ENCODE measurements around the gene MAPRE3.

MAPRE3 gene

GRCh38 chr2:27001950-27002349, 31.5 kb downstream of the MAPRE3 start:
- no peak for TF ChIP-seq CTCF (IDR thresholded peaks at IDR 0.05; ENCODE audit: control insufficient read depth, insufficient read depth, low read depth, low read length, missing control alignments)
- no peak overlapping the region for H3K4me3 ChIP-seq (ENCODE audit: control insufficient read depth, low read depth, low read length)
- DNase-seq (ENCODE audit: low read depth), result no peak

DNA sequence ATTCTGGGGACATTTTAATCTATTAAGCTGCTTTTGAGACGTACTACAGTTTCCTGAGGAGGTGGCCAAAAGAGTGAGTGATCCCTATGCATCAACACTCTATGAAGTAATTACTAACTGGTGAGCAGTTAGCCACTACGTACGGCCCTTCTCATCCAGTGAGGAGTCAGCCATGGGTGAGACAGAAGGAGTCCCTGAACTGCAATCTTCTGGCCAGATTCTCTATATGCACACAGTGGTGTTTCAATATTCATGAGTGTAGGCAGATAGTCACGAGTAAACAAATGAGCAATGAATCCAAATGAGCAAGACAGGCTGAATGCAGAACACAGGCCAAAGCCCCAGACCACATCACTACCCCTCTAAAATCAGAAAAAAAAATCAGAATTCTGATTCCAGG, 32.6 kb downstream of the MAPRE3 start:
- DNase-seq (ENCODE audit: low read depth), result no peak
- no peak for TF ChIP-seq CTCF (IDR thresholded peaks at IDR 0.05; ENCODE audit: control insufficient read depth, insufficient read depth, low read depth, low read length, missing control alignments)
- no peak overlapping the region for H3K4me3 ChIP-seq (ENCODE audit: control insufficient read depth, low read depth, low read length)

DNA sequence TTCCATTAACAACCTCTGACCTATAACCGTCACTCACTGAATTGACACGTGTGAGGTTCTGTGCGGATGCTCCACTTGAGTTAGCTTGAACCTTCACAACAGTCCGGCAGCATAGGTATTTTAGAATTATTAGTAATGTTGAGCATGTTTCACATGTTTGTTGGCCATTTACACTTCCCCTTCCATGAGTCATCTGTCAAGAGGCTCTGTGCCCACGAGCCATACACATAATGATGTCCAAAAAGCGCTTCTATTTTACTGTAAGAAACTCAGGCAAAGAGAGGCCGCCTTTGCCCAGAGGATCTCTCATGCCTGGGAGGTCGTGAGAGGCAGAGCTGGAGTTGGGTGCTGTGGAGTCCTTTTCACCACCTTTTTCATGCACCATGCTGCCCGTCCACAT, 33.4 kb downstream of the MAPRE3 start:
- no peak for TF ChIP-seq CTCF (IDR thresholded peaks at IDR 0.05; ENCODE audit: control insufficient read depth, insufficient read depth, low read depth, low read length, missing control alignments)
- no peak for DNase-seq (ENCODE audit: low read depth)
- no peak overlapping the region for H3K4me3 ChIP-seq (ENCODE audit: control insufficient read depth, low read depth, low read length)

- no peak overlapping the region for H3K4me3 ChIP-seq (ENCODE audit: control insufficient read depth, low read depth, low read length)
- no peak for DNase-seq (ENCODE audit: low read depth)
- no peak for TF ChIP-seq CTCF (IDR thresholded peaks at IDR 0.05; ENCODE audit: control insufficient read depth, insufficient read depth, low read depth, low read length, missing control alignments)
Observed at GRCh38 chr2:27006602-27007415, 36.4 kb downstream of the MAPRE3 start.

DNA sequence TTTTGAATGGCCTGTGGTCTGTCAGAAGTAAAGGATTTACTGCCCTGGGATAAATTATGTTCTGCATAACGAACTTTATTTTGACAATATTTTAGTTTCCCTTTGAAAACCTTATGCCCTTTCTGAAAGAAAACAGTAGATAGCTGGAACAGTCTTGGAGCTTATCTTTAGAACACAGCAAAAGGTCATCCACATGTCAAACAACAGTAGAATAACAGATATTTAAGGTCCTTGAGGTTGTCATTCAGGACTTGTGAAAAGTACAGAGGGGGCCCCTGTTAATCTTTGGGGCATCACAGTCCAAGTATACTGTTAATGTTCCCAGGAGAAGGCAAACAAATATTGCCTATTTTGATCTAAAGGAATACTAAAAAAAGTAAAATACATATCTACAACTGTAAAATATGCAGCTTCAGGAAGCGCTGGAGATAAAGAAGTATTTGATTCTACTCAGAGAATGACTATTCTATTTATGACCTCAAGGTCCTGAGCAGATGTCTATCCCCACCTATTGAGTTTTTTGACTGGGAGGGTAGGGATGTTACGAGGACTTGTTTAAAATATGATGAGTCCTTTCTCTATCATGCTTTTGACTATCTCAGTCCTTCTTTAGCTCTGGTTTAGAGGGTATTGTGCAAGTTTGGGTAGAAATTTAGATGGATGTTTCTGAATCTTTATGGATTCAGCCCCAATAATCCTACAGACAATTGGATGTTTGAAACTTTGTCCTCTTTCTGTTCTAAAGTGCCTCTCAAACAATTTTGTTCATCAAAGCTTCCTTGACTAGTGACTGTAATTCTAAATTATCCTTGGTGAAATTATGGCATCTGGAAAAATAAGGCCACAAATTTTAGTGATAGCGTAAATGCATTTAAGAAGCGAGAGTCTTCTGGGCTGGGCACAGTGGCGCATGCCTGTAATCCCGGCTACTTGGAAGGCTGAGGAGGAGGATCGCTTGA, 37.3 kb downstream of the MAPRE3 start:
- no peak for DNase-seq (ENCODE audit: low read depth)
- no peak overlapping the region for H3K4me3 ChIP-seq (ENCODE audit: control insufficient read depth, low read depth, low read length)
- TF ChIP-seq CTCF (IDR thresholded peaks at IDR 0.05; ENCODE audit: control insufficient read depth, insufficient read depth, low read depth, low read length, missing control alignments), result no peak

DNA sequence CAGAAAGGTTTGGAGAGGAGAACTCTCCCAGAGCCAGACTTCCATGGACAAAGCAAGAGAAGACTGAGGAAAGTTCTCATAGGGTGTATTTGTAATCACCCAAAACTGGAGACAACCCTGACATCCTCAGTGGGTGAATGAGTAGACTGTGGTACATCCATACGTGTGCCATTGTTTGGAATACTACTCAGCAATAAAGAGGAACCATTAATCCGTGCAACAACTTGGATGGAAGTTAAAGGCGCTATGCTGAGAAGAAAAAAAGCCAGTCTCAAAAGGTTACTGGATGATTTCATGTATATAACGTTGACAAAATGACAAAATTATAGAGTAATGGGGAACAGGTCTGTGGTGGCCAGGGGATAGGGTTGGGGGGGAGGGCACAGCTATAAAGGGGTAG, 38.2 kb downstream of the MAPRE3 start:
- no peak overlapping the region for H3K4me3 ChIP-seq (ENCODE audit: control insufficient read depth, low read depth, low read length)
- TF ChIP-seq CTCF (IDR thresholded peaks at IDR 0.05; ENCODE audit: control insufficient read depth, insufficient read depth, low read depth, low read length, missing control alignments), result no peak
- no peak for DNase-seq (ENCODE audit: low read depth)
